ENCODE results near the gene FAM25C. TPM values are rescaled to one million over a fixed set of nuclear protein-coding genes. Genes with fewer than 3 reads are reported as not detected.
A peak's percentile ranks its signal among the peaks of the same experiment; 100 is the strongest.
"Not testable (repeated sequence)": the region's sequence is repeated elsewhere in the genome, so short reads cannot be mapped to it uniquely, and the experiment has no call there.

FAM25C gene
- total and polyA plus RNA-seq, 2 of the 4 experiments (the other 2 are of a cell fraction), result not detected

GRCh38 chr10:47968988-47969387, 30.6 kb downstream of the FAM25C start:
- H3K9me1 ChIP-seq (ENCODE audit: insufficient read depth, low read length); dilution Hi-C loops (cut with HindIII; ENCODE audit: low sequenced_read_pairs, unreplicated experiment); ATAC-seq (ENCODE audit: low read depth); H3K27me3 ChIP-seq (ENCODE audit: control insufficient read depth, insufficient read depth, low read length); H3K4me3 ChIP-seq (ENCODE audit: insufficient read depth, low read depth, low read length); H3K79me1 ChIP-seq (ENCODE audit: low read depth in 1 of 2, low read length in 2 of 2); H2AK9ac ChIP-seq (replicated peaks; ENCODE audit: low read depth, low read length, poor library complexity); H3K4ac ChIP-seq (ENCODE audit: low read depth, low read length); intact Hi-C loops (cut with micrococcal nuclease); H3K27ac ChIP-seq (ENCODE audit: insufficient read depth, low read length); H3K9ac ChIP-seq (ENCODE audit: low read depth, low read length); H3K4me2 ChIP-seq (ENCODE audit: low read depth, low read length); H4K8ac ChIP-seq (ENCODE audit: low read depth in 2 of 2, low read length in 2 of 2); H2BK120ac ChIP-seq (ENCODE audit: low read depth, low read length); H4K5ac ChIP-seq (ENCODE audit: low read depth, low read length); H3K9me3 ChIP-seq (ENCODE audit: control insufficient read depth, insufficient read depth, low read length); H3K14ac ChIP-seq (replicated peaks; ENCODE audit: low read depth, low read length); H3K36me3 ChIP-seq (ENCODE audit: control insufficient read depth, insufficient read depth, low read length); H3K4me1 ChIP-seq (ENCODE audit: control insufficient read depth, insufficient read depth, low read length); H3K56ac ChIP-seq (ENCODE audit: extremely low read depth, insufficient read depth, low read length); in situ Hi-C loops (cut with MboI; ENCODE audit: low sequenced_read_pairs); DNase-seq; H2BK5ac ChIP-seq (ENCODE audit: low read depth, low read length, poor library complexity, severe bottlenecking); H4K20me1 ChIP-seq (ENCODE audit: insufficient read depth, low read length); H4K91ac ChIP-seq (ENCODE audit: insufficient read depth, low read depth, low read length); H2BK20ac ChIP-seq (ENCODE audit: low read depth, low read length); H2BK15ac ChIP-seq (ENCODE audit: low read depth, low read length); CTCF ChIA-PET; POLR2A ChIA-PET (ENCODE audit: unreplicated experiment); H2AK5ac ChIP-seq (ENCODE audit: low read depth, low read length); BruUV-seq (replicated peaks); H3K23ac ChIP-seq (ENCODE audit: low read depth, low read length); H3K18ac ChIP-seq (ENCODE audit: low read depth, low read length); H2AFZ ChIP-seq (replicated peaks; ENCODE audit: low read length, poor library complexity): not testable (repeated sequence)
- no CpG with 5 or more reads among the region's 6 CpGs for WGBS, 2 experiments (ENCODE audit: extremely low coverage in 2 of 2, insufficient read length in 1 of 2)

- H3K18ac ChIP-seq (ENCODE audit: low read depth, low read length); H3K79me1 ChIP-seq (ENCODE audit: low read depth in 1 of 2, low read length in 2 of 2); in situ Hi-C loops (cut with MboI; ENCODE audit: low sequenced_read_pairs); H2BK5ac ChIP-seq (ENCODE audit: low read depth, low read length, poor library complexity, severe bottlenecking); H3K36me3 ChIP-seq (ENCODE audit: control insufficient read depth, insufficient read depth, low read length); H3K27ac ChIP-seq (ENCODE audit: insufficient read depth, low read length); POLR2A ChIA-PET (ENCODE audit: unreplicated experiment); H3K4me3 ChIP-seq (ENCODE audit: insufficient read depth, low read depth, low read length); DNase-seq; H2BK120ac ChIP-seq (ENCODE audit: low read depth, low read length); H2AFZ ChIP-seq (replicated peaks; ENCODE audit: low read length, poor library complexity); H4K20me1 ChIP-seq (ENCODE audit: insufficient read depth, low read length); H3K23ac ChIP-seq (ENCODE audit: low read depth, low read length); H3K4me2 ChIP-seq (ENCODE audit: low read depth, low read length); BruUV-seq (replicated peaks); H3K4me1 ChIP-seq (ENCODE audit: control insufficient read depth, insufficient read depth, low read length); H3K14ac ChIP-seq (replicated peaks; ENCODE audit: low read depth, low read length); H3K9me3 ChIP-seq (ENCODE audit: control insufficient read depth, insufficient read depth, low read length); CTCF ChIA-PET; H3K27me3 ChIP-seq (ENCODE audit: control insufficient read depth, insufficient read depth, low read length); H2BK20ac ChIP-seq (ENCODE audit: low read depth, low read length); H3K9me1 ChIP-seq (ENCODE audit: insufficient read depth, low read length); dilution Hi-C loops (cut with HindIII; ENCODE audit: low sequenced_read_pairs, unreplicated experiment); H3K56ac ChIP-seq (ENCODE audit: extremely low read depth, insufficient read depth, low read length); H4K91ac ChIP-seq (ENCODE audit: insufficient read depth, low read depth, low read length); H2AK9ac ChIP-seq (replicated peaks; ENCODE audit: low read depth, low read length, poor library complexity); H3K4ac ChIP-seq (ENCODE audit: low read depth, low read length); intact Hi-C loops (cut with micrococcal nuclease); H2AK5ac ChIP-seq (ENCODE audit: low read depth, low read length); H3K9ac ChIP-seq (ENCODE audit: low read depth, low read length); H2BK15ac ChIP-seq (ENCODE audit: low read depth, low read length); H4K5ac ChIP-seq (ENCODE audit: low read depth, low read length); H4K8ac ChIP-seq (ENCODE audit: low read depth in 2 of 2, low read length in 2 of 2): not testable (repeated sequence)
- WGBS, 2 experiments (ENCODE audit: extremely low coverage in 2 of 2, insufficient read length in 1 of 2), result no CpG with 5 or more reads among the region's 14 CpGs
- peak; percentile 48 for ATAC-seq (ENCODE audit: low read depth)
Observed at GRCh38 chr10:47964280-47965063, 35.1 kb downstream of the FAM25C start.

Data from IMR-90 (cell line).